ENCODE data around the gene KRTAP12-2.
"Not testable (repeated sequence)": the region's sequence is repeated elsewhere in the genome, so short reads cannot be mapped to it uniquely, and the experiment has no call there.

Gene KRTAP12-2

GRCh38 chr21:44682580-44683151 lies 15.9 kb upstream of the KRTAP12-2 start:
- no peak for FAIRE-seq

GRCh38 chr21:44681861-44682579 lies 15.3 kb upstream of the KRTAP12-2 start, which contains the start of gene KRTAP12-1:
TSS of gene KRTAP12-1 (minus strand) at chr21:44682163. CDS start at chr21:44682123, 40 bp downstream.
- no peak for FAIRE-seq

GRCh38 chr21:44681152-44681551 lies 14.4 kb upstream of the KRTAP12-2 start:
- FAIRE-seq = no peak

GRCh38 chr21:44677881-44678280 lies 11.2 kb upstream of the KRTAP12-2 start:
- FAIRE-seq = no peak

DNA sequence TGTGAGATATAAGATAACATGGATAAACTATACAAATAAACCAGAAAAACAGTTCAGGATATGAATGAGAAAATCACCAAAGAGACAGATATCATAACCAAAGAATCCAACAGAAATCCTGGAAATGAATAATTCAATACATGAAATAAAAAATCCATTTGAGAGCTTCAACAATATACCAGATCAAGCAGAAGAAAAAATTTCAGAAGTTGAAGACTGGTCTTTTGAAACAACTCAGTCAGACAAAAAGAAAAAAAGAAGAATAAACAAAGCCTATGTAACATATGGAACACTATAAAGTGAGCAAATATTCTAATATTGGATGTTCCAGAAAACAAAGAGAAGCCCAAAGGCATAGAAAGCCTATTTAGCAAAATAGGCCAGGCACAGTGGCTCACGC lies 5.2 kb upstream of the KRTAP12-2 start:
- FAIRE-seq = no peak

DNA sequence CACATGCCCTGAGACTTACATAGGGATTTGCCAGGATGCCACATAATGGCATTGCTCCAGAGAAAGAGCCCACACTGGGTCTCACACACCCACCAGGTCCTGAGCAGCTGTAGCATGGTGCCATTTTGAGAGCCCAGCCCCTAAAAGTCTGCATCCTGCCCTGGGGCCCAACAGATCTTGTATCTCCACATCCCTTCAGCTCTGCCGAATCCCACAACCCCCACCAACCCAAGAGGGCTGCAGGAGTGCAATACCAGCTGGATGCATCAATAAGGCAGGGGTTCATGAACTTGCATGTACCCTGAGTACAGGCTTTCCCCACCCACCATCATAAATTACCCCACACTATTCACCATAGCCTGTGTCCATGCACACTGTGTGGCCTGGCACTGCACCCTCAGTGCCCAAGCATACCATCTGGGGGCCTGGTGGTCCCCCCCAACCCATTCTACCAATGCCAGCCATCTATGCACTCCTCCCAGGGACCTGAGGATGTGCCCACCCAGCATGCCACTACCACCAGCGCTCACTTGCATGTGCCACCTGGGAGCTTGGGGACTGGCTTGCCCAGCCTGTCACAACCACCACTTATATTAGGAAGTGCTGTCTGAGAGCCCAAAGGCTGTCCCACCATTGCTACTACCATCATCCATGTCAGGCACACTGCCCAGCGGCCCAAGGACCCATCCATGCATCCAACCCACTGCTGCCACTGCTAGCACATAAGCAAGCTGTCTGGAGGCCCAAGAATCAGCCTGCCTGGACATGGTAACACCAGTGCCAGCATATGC lies 4.1 kb upstream of the KRTAP12-2 start:
- FAIRE-seq = no peak

GRCh38 chr21:44667612-44668011 lies 885 bp upstream of the KRTAP12-2 start:
- no peak for FAIRE-seq

DNA sequence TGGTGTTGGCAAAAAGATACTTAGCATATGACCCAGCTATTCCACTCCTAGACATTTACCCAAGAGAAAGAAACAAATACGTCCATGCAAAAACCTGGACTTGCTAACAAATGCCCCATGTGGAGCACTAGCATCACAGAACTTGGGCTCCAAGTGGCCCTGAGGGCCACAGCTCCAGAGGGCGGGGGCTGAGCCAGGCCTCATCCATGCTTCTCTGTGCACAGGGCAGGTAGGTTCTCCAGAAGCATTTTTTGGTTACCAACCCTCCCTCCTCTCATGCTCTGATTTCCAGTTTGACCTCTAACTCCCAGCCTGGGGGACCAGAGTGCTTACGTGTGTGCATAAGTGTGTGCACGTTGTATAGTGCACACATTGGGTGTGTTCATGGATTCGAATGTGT lies 2.0 kb downstream of the KRTAP12-2 start:
- no peak for FAIRE-seq

- FAIRE-seq = not testable (repeated sequence)
Measured at GRCh38 chr21:44661567-44661966, 5.2 kb downstream of the KRTAP12-2 start.

DNA sequence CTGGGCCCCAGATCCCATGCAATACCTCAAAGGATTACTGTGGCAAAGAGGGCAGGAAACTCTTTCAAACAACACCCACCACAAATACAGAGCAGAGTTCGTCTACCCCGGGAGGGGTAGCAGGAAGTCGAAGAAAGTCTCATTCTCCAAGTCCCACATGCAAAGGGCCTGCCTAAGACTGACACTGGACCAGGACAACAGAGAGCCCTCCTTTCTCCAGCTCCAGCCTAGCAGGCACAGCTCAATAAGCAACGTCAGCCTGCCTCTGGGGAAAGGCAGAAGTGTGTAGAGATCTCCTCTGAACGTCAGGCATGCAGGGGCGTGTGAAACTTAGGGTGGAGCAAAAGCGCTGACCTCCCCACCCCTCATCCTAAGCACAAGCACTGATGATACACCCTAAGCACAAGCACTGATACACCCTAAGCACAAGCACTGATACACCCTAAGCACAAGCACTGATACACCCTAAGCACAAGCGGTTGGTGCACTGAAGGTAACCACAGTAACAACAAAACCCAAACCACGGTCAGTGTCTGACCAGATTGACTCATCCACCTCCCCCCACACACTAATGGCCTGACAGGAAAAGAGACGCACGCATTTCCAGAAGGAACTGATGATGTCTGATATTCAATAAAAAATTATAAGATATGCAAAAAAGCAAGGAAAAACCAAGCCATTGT lies 7.7 kb downstream of the KRTAP12-2 start:
- FAIRE-seq = no peak

DNA sequence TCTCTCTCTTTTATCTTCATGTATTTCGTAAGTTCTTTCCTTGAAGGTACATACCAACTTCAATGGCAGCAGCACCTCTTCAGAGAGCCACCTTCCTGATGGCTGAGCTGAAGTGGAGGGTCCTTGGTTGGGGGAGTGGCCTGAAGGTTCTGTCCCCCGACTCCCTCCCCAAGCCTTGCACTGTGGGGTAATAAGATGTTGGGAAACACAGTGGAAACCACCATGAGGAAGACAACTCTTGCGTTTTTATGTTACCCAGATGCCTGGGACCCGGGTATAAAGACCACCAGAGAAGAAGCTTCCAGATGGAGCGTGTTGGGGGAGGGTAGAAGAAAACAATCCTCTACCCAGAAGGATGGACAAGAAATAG lies 8.2 kb downstream of the KRTAP12-2 start:
- no peak for FAIRE-seq

DNA sequence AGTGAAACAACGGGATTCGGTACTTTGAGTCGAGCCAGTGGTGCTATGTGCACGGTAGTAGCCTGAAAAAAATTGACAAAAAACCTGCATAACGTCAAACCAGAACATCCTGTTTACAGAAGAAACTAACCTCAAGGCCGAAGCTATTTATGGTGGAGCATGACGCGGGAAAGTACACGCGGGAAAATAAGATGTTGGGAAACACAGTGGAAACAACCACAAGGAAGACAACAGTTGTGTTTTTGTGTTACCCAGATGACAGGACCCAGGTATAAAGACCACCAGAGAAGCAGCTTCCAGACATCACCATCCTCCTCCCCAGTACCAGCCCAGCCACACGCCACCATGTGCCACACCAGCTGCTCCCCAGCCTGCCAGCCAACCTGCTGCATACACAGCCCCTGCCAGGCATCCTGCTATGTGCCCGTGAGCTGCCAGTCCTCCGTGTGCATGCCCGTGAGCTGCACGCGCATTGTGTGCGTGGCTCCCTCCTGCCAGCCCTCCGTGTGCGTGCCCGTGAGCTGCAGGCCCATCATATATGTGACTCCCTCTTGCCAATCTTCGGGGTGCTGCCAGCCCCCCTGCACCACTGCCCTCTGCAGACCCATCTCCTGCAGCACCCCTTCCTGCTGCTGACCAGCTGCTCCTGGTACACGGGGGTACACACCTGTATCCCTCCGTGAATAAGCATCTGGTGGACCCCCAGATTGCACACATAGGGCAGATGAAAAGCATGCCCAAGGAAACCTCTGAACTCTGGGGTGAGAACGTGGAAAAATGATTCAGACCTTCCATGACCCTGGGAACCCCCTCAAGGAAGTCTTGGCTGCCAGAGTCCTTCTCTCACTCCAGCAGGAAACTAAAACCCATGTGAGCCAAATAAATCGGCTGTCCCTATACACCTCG lies 8.8 kb downstream of the KRTAP12-2 start, which contains the start of gene KRTAP12-3:
TSS of gene KRTAP12-3 (plus strand) at position 298 of the 906 bp plus-strand sequence. CDS start at position 346, 48 bp downstream.
- FAIRE-seq = no peak

DNA sequence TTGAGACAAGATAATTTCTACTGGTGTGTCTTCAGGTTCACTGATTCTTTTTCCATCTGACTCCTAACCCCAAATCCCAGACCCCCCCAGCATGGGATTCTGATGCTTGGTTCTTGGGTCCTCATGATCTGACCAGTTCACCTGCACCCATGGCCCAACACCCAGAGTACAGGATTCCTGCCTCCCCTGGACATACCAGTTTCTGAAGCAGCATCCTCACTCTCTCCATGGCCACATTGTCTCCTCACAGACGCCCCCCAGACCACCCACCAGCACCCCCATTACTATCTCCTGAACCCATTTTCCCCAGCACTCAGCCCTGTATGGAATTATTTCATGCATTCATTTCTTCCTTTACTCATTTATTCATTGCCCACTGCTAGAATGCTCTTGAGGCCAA lies 9.9 kb downstream of the KRTAP12-2 start:
- no peak for FAIRE-seq

DNA sequence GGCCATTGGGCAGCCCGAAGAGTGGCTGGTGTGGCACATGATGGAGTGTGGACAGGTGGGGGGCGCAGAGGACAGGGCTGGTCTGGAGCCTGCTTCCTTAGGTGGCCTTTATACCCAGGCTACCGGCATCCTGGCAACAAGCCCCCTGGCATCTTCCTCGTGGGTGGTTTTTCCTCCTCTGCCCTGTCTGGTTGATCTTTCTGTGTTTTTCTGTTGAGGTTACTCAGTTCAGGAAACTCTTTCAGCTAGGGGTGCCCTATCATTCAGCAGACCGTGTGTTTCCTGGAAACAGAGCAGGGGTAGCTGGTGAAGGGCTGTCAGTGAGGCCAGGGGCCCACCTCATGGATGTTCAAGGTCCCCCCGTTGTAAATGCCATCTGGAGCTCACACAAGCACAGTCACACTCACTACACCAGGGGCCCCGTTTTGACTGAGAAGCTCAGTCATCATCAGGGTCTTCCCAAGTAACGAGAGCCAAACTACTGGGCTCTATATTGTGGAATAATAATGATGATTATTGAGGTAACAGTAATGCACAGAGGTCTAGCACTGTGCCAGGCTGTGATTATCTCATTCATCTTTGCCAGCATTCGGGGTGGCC lies 12.1 kb downstream of the KRTAP12-2 start, which contains the start of gene KRTAP12-4:
TSS of gene KRTAP12-4 (minus strand) at position 84 of the 600 bp plus-strand sequence. CDS start at position 39, 45 bp downstream.
- no peak for FAIRE-seq

DNA sequence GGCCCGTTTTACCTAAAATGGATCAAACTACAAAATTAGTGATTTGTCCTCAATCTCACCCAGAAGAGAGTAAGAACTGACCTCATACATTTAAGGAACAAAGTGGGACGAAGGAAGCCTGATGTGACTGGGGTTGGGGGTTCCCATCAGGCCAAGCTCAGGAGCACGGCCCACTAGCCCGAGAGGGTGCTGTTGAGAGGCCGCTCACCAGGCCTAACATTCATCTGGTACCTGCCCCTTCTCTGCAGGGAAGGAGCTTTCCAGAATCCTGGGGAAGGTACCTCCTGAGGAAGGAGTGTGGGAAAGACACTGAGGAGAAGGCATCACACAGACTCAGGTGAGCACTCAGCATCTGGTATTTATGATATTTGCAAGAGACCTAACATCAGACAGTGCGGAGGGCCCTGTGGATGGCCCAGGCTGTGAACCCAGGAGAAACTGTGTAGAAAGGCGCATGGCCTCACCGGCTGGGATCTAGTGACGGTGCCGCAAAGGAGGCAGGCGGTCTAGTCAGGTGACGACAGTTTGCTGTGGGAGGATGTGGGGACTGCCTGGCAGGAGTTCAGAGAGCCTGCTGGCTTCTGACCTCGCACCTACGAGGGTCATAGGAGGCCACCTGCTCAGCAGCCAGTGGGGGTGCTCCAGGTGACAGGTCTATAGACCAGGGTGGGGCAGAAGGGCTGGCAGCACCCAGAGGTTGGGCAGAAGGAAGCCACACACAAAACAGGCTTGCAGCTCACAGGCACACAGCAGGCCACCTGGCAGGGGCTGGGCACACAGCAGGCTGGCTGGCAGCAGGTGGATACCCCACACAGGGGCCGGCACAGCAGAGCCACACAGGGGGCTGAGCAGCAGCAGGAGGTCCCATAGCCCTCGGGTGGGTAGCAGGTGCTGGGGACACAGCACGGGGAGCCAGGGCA lies 12.8 kb downstream of the KRTAP12-2 start:
- FAIRE-seq = no peak

- no peak for FAIRE-seq
Measured at GRCh38 chr21:44653123-44653522, 13.6 kb downstream of the KRTAP12-2 start.

GRCh38 chr21:44650973-44651675 lies 15.6 kb downstream of the KRTAP12-2 start:
- no peak for FAIRE-seq

GRCh38 chr21:44650265-44650972 lies 16.3 kb downstream of the KRTAP12-2 start:
- FAIRE-seq = no peak

GRCh38 chr21:44649521-44650100 lies 17.1 kb downstream of the KRTAP12-2 start:
- no peak for FAIRE-seq
